GM12872 (cell line): ENCODE measurements around the gene FPR3.

Experiments used
- TF ChIP-seq, protein P1 (sequence below): IDR thresholded peaks from 3 replicates; pipeline ENCODE4 v1.5.1; 2011; ENCODE audit warnings: low read depth, mild to moderate bottlenecking, low read length, moderate library complexity; ENCODE audit not compliant: insufficient read depth

Gene FPR3

GRCh38 chr19:51784922-51785690 is 9.9 kb upstream of the FPR3 start:
- TF ChIP-seq, protein P1, sequence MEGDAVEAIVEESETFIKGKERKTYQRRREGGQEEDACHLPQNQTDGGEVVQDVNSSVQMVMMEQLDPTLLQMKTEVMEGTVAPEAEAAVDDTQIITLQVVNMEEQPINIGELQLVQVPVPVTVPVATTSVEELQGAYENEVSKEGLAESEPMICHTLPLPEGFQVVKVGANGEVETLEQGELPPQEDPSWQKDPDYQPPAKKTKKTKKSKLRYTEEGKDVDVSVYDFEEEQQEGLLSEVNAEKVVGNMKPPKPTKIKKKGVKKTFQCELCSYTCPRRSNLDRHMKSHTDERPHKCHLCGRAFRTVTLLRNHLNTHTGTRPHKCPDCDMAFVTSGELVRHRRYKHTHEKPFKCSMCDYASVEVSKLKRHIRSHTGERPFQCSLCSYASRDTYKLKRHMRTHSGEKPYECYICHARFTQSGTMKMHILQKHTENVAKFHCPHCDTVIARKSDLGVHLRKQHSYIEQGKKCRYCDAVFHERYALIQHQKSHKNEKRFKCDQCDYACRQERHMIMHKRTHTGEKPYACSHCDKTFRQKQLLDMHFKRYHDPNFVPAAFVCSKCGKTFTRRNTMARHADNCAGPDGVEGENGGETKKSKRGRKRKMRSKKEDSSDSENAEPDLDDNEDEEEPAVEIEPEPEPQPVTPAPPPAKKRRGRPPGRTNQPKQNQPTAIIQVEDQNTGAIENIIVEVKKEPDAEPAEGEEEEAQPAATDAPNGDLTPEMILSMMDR, result no peak

GRCh38 chr19:51786646-51787494 is 8.1 kb upstream of the FPR3 start:
- TF ChIP-seq, protein P1, result no peak

DNA sequence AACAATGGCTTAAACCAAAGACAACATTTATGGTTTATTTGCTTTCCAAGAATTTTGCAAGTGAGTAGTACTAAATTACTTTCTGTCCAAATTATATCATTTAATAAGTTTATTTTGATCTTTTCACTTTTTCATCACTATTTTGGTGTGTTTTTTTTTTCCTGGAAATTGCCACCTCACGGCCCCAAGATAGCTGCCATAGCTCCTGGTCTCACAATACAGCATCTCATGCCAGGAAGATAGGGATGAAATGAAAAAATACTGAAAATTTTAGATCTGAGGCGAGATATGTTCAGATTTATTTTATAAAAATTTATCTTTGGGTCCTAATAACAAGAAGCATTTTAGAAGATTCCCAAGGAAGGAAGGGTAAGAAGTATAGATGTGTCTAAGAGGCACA is 6.9 kb upstream of the FPR3 start:
- TF ChIP-seq, protein P1, result no peak

- TF ChIP-seq, protein P1, result no peak
Measured at GRCh38 chr19:51789061-51789795, 5.7 kb upstream of the FPR3 start.

GRCh38 chr19:51792932-51793331 is 2.0 kb upstream of the FPR3 start:
- TF ChIP-seq, protein P1, result no peak

- TF ChIP-seq, protein P1, result no peak
Measured at GRCh38 chr19:51793994-51794393, 963 bp upstream of the FPR3 start.

DNA sequence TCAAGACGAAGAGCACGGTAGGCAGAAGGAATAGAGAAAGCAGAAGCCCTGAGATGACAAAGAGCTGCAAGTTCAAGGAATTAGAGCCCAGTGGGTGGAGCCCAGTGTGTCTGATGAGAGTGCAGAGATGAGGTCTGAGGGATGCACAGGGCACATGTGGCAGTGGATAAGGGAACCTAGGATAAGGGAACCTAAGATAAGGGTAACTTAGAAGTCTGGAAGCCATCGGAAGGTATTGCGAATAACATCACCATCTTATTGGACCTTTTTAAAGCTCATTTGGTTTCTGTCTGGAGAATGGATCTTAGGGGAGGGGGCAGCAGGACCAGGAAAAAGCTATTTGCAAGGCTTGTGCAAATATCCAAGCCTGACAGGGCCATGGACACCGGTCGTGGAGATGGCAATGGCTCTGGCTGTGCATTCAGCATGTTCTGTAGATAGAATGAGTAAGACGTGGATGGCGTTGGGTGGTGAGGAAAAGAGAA is 1.3 kb downstream of the FPR3 start:
- TF ChIP-seq, protein P1, result no peak
